Muscle of back (tissue), 11 donors: ENCODE data around the gene ADH7. TPM values are rescaled to one million over a fixed set of nuclear protein-coding genes. Genes with fewer than 3 reads are reported as not detected.
"Not testable (repeated sequence)": the region's sequence is repeated elsewhere in the genome, so short reads cannot be mapped to it uniquely, and the experiment has no call there.

Source experiments
- DNase-seq, 3 donors: peaks; one replicate each; pipeline versions ENCODE4 v3.0.0 to v3.0.0-alpha.2; 2013
- polyA plus RNA-seq, 10 donors: library from polyadenylated mRNA; unstranded; fragments of 120-200 nt; gene quantifications; one replicate each; pipeline ENCODE4 v1.2.1, GENCODE V29; 2013; ENCODE audit not compliant: insufficient read length in 10 of 10

Gene ADH7
- polyA plus RNA-seq, 10 donors, result 0.05 to 0.19 TPM; not detected in 8

DNA sequence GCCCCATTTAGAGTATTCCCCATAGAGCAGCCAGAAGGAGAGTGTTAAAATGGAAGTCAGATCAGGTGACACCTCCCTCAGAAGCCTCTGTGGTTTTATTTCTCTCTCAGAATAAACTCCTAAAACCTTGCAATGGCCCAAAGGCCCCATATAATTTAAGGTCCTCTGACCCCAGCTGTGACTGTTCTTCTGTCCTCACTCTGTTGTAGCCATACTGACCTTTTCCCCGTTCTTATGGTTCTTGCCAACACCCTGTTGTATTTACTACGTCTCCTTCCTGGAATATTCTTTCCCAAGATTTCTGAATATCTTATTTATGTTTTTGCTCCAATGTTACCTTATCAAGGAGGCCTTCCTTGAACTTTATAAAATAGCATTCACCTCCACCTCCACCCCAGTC is 18.0 kb downstream of the ADH7 start:
- DNase-seq, result no peak

DNA sequence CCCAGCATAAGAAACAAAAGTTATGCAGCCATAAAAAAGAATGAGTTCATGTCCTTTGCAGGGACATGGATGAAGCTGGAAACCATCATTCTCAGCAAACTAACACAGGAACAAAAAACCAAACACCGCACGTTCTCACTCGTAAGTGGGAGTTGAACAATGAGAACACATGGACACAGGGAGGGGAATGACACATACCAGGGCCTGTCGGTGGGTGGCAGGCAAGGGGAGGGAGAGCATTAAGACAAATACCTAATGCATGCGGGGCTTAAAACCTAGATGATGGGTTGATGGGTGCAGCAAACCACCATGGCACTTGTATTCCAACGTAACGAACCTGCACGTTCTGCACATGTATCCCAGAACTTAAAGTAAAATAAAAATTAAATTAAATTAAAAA is 19.4 kb downstream of the ADH7 start:
- not testable (repeated sequence) for DNase-seq

GRCh38 chr4:99414902-99415301 is 20.2 kb downstream of the ADH7 start:
- DNase-seq, result not testable (repeated sequence)

DNA sequence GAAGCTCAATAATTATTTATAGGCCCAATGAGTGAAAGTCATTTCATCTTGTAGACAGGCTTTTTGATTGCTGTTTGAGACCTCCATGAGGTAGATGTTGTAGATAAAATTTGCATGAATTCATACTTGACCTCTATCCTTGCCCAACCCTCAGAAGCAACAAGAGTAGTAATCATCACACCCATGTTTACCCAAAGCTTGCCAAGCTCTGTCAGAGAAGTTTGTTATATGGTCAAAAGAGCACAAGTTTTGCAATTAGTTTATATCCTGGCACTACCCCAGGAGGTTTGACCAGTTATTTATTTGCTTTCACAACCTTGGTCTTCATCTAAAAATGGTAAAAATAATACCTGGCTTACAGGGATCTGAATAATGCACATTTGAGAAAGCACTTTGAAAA is 20.7 kb downstream of the ADH7 start:
- DNase-seq, result no peak

DNA sequence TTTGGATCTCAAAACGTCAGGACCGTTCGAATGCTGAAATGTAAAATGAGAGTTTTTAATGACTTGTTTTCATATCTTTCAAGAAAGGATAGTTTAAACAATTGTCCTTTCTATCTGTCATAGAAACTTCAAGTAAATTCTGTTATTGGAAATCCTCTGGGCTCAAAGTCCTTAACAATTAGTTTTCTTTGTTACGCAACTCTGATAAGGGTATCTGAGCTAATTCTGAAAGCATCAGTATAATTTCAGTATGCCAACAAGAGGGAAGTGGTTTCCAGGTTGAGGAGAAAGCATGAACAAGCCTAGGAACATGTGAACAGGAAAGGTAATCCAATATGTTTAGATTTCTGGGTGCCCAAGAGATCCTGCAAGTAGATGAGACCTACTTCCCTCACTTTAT is 22.0 kb downstream of the ADH7 start:
- no peak for DNase-seq

DNA sequence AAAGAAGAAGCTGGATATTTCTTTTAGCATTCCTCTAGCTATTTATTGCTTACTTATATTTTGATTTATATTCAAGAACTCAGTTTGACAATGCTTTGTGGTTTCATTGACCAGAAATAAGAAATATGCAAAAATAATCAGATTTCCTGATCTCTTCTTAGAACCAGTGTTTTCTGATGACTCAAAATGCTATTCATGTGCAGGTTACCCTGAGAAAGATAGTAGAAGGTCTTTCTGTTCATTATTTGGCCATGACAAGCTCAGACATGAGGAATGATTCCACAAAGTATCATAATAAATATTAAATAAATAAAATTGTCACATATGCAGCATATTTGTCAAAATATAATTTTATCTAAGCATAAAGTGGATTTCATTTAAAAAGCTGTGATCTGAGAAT is 24.1 kb downstream of the ADH7 start:
- DNase-seq, result no peak

DNA sequence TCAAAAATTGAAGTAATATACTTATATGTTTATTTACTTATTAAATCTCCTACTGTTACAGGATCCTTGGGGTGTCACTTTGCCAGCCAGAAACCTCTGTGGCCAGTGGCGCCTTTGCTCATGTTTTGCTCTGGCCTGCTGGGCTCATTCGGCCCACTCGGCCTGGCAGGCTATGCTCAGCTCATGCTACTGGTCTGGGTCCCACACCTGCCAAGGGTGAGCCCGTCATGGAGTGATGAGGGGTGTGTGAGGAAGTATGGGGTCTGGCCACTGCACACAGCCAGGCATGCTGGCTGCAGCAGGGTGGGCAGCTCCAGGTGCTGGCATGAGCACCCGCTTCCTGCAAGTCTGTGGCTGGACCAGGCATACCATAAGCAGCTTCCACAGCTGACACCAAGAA is 25.1 kb downstream of the ADH7 start:
- no peak for DNase-seq

DNA sequence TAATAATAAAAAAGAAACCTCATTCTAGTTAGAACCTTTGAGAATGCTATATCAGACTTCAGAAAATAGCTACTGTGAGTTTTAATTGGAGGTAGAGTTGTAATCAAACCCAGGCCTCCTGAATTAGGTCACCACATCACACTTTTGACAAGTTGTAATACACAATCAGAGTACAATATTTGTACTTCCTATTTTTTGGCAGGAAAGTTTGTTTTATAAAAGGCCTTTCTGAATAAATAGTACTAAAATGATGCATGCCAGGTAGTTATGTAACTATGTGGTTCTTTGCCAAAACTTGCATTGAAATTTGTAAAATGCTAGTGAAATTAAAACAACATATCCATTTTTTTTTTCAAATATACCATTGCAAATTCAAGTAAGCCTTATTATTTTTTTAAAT is 26.8 kb downstream of the ADH7 start:
- DNase-seq, result peak in 2 of 3 donors; percentile 14 to 32

DNA sequence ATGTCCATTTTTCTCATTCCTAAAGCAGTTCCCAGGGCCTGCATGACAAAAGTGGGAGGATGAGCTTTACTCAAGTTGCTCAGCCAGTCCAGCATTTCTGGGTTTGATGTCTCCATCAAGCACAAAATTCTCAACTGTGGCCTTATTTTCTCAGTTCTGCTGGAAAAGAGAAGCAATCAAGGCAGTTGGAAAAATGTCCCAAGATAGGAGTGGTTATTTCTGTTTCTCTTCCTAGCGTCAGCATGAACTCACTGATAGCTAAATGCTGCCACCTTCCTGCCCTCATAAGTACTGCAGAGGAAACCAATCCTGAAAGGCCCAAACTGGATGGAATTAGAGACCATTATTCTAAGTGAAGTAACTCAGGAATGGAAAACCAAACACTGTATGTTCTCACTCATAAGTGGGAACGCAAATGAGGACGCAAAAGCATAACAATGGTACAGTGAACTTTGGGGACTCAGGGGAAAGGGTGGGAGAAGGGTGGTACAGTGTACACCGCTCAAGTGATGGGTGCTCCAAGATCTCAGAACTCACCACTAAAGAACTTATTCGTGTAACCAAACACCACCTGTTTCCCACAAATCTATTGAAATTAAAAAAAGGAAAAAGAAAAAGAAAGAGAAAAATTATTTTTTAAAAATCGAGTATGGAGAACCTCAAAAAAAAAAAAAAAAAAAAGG is 29.6 kb downstream of the ADH7 start:
- peak; percentile 77 to 92 (median 87) for DNase-seq

DNA sequence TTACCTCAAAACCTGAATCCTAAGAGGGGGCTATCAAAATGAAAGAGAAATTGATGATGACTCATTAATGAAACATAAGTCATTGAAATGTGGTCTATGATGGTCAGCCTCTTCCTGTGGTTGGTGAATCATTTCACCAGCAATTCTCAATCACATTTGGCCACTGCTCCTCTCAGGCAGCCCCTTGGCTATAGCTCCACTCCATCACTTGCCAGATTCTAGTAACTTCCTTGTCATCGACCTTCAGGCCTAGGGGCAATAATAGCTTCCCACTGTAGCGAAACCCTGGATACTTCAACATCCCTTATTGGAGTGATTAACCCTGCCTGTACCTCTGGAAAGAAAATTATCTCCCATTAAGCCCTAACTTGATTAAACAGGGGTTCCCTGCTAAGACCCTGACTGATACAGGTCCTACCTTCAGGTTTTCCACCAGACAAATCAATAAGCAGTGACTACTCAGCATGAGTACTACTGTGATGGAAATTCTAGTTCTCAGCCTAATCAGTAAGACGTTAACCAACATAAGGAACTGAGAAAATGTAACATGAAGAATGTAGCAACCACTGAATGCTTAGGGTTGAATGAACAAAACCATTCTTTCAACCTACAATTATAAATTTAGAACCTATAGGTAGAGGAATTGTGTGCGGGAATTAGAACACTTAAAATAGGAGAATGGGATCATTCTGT is 30.4 kb downstream of the ADH7 start:
- DNase-seq, result peak in 1 of 3 donors; percentile 76

GRCh38 chr4:99403380-99404184 is 31.6 kb downstream of the ADH7 start:
- peak in 1 of 3 donors; percentile 48 for DNase-seq

DNA sequence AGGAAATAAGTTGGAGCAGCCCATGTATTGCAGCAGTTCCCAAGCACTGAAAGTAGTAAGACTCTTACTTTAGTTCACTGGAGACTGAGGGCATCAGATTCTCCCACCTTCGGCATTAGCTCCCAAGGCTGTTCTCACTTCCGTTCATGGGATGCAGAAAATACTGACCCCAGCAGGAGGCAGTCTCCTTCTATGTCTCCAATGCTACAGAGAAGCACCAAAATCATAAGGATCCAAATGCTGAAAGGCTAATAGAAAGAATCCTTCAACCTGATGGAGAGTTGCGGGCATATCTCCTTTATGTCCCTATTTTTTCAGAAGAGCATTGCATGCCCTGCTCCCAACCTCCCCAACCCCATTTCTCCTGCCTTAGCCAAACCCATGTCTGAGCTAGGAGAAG is 32.4 kb downstream of the ADH7 start:
- DNase-seq, result no peak

DNA sequence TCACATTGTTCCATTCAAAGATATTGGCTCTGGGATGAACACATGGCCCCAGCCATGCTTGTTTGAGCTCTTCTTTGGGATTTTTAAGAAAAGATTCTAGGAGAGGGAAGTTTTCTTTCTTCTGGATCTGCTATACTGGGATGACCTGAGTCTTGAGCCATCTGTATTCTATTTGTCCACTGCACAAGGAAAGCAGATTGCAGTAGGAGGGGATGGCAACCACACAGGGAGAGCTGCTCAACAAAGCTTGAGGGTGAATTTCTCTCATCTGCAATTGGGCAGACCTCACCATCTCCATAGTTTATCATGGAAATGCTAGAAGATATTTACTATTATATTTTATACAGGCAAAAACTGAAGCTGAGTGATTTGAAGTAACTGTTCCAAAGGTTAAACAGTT is 34.3 kb downstream of the ADH7 start:
- no peak for DNase-seq

- DNase-seq, result no peak
These were observed 36.1 kb downstream of the ADH7 start for GRCh38 chr4:99399017-99399416.

- DNase-seq, result no peak
These were observed 39.4 kb downstream of the ADH7 start for GRCh38 chr4:99395595-99396364.

DNA sequence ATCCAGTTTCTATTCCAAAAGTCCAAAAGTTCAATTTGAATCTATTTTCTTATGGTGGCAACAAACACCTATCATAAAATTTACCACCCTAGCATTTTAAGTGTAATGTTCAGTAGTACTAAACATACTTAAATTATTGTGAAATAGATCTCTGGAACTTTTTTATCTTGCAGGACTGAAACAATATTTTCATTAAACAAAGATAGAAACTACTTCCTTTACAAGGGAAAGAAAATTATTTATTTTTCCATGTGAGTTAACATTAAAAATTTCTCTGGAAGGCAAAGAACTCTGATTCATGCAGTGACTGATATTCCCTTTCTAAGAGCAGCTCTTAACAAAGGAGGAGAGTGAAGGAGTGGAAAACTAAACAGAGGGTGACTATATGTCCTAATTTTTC is 40.2 kb downstream of the ADH7 start:
- DNase-seq, result no peak

- peak in 2 of 3 donors; percentile 34 to 60 for DNase-seq
These were observed 45.1 kb downstream of the ADH7 start for GRCh38 chr4:99390055-99390454.

- DNase-seq, result peak in 1 of 3 donors; percentile 40
These were observed 45.5 kb downstream of the ADH7 start for GRCh38 chr4:99389606-99390005.

GRCh38 chr4:99383833-99384392 is 51.2 kb downstream of the ADH7 start:
- peak; percentile 90 to 95 (median 92) for DNase-seq

DNA sequence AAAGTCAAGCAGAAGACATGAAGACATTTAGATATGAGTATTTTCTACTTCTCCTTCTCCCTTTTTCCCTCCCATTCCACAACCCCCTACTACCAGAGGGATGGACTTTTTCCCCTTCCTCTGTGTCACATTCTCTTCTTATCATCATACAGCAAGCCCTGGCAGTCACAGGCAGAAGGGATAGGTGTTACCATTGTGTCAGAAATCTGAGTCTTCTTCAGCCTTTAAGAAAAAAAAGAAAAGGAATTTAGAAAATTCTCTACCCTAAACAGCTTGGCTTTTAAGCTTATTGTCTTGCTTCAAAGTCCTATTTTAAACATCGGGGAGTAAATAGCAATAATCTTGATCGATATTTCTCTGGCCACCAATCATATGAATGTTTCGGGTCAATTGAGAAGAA is 51.7 kb downstream of the ADH7 start:
- DNase-seq, result no peak

DNA sequence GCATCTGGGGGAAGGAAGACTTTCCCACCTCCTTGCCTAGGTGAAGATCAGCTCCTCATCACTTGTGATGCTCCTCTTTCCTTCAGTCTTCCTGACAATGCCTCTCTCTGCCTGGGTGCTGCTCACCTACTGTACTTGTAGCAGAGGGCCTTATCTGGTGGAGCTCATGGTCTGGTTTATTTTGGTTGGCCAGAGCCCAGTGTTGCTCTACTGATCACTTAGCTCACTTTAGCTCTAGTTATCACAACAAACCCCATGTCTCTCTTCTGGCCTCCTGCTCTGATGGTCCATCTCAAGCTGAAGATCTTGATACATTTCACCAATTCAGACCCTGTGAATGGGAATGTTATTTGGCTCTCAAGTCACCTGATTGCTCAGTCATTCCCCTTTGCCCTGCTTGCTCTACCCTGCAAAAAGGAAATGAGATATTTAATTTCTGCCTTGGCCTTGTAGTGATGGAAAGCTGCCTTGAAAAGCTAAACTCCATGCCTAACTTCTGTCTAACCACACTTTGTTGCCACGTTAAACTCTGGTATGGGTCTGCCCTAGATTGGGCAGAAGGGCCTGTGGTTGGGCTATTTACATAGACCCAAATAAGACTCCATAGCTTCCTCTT is 52.3 kb downstream of the ADH7 start:
- DNase-seq, result peak in 1 of 3 donors; percentile 21
